HG03439 (cell line): ENCODE results near the gene BTBD19.
"Not testable (repeated sequence)": the region's sequence is repeated elsewhere in the genome, so short reads cannot be mapped to it uniquely, and the experiment has no call there.

ENCODE experiments used
- ATAC-seq: cut with Tn5 transposase; IDR thresholded peaks from one replicate; pipeline ENCODE4 v1.9.1; 2021; ENCODE audit warnings: mild to moderate bottlenecking, moderate library complexity; ENCODE audit not compliant: unreplicated experiment

BTBD19 gene

DNA sequence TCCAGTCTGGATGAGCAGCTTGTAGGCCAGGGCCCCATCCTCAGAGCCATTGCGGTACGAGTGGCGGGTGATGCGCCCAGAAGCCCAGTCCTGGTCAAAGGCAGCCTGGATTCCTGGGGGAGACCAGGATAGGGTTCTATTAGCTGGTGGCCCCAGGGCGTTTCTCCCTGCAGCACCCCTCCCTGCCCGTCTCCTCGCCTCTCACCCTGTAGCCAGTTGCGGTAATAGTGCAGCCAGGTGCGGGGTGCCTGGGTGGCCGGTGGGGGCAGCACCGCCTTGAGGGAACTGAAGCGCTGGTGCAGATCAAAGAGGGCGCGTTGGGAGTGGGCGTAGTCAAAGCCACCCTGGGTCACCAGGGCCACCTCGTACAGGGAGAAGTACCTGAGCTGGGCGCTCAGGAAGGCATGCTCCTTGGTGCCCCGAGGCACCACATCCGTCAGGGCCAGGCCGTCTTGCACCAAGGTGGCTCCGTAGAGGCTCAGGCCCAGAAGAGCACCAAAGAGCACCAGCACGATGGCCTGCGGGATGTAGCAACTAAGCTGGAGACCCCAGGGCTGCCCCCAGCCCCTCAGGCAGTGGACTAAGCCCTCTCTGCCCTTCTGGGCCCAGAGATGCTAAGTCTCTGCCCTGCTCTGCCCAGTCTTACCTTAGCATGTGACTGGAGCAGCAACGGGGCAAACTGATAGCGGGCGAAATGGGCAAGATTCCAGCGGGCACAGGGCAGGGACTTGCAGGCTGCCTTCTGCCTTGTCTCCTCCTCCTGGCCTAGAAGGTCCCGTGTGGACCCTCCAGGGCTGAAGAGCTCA is 19.1 kb downstream of the BTBD19 start:
- no peak for ATAC-seq

- no peak for ATAC-seq
These were observed 19.8 kb downstream of the BTBD19 start for GRCh38 chr1:44828003-44828651.

DNA sequence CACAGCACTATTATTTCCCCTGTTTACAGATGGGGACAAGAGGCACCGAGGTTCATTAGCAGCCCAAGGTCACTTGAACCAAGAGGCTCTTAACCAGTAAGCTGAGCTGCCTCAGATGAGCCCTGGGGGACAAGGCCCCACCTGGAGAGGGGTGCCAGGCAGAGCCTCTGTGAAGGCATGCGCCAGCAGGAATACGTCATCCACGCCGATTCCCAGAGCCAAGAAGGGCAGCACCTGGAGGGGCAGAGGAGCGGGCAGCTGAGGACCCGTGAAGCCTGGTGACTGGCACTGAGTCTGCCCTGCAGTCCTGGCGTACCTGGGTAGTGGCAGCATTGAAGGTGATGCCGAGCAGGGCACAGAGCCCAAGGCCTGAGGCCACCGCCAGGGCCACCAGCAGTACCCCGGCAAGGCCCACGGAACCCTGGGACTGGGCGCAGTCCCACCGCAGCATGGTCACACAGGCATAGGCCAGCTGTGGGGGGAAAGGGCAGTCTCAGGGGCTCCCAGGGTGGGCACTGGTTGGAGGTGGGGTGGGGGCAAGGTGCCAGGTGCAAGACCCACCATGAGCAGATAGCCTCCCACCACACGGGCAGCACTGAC is 20.6 kb downstream of the BTBD19 start:
- no peak for ATAC-seq

DNA sequence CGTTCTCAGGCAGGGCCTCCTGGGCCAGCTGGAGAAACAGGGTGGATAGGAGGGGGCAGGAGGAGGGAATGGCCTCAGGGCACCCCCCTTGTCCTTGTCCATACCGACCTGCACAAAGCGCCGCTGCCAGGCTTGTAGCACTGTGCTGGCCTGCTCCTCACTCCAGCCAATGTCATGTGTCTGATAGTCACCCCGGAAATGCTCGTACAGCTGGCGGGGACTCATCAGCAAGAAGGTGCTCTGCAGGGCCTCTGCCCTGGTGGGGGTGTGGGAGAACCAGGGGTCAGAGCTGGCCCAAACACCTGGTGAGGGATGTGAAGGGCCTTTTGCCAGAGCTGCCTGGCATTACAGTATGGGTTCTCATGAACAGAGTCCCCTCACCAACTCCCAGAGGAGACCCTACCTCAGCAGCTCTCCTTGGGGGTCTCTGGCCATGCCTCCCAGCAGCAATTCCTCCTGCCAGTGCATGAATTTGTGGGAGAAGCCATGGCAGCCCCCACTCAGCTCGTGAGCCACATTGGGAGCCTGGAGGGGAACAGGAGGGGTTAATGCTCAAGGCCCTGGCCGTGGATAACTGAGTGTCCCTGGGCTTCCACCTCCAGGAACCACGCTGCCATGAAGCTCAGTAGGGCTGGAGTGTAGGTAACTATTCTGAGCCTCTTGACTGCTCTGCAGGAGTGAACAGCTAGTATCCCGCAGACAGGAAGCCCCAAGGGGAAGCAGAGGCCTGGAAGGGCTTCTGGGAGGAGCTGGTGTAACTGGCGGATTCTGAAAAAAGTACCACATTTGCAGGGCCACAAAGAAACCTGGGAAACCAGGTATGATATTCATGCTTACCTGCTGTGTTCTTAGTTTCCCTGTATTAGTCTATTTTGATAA is 21.4 kb downstream of the BTBD19 start:
- ATAC-seq: no peak

- ATAC-seq: no peak
These were observed 22.6 kb downstream of the BTBD19 start for GRCh38 chr1:44830900-44831304.

DNA sequence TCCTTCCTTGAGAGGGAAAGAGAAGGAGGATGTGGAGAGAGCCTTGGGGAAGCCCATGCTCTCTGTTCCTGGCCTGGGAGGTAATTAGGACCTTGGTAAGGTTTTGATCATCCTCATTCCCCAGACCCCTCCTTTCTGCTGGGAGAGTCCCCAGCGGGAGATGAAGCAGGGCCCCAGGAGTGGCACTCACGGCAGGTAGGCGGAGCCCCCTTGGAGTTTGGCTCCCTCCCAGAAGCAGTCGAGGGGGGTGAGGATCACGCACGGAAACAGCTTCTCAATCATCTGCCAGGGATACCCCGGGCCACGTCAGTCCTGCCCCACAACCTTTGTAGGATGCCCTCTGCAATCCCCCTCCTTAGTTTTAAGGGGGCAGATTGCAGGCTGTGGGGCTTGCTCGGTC is 23.2 kb downstream of the BTBD19 start:
- ATAC-seq: no peak

- no peak for ATAC-seq
These were observed 23.9 kb downstream of the BTBD19 start for GRCh38 chr1:44832056-44832705.

- ATAC-seq: no peak
These were observed 26.0 kb downstream of the BTBD19 start for GRCh38 chr1:44834328-44834727.

DNA sequence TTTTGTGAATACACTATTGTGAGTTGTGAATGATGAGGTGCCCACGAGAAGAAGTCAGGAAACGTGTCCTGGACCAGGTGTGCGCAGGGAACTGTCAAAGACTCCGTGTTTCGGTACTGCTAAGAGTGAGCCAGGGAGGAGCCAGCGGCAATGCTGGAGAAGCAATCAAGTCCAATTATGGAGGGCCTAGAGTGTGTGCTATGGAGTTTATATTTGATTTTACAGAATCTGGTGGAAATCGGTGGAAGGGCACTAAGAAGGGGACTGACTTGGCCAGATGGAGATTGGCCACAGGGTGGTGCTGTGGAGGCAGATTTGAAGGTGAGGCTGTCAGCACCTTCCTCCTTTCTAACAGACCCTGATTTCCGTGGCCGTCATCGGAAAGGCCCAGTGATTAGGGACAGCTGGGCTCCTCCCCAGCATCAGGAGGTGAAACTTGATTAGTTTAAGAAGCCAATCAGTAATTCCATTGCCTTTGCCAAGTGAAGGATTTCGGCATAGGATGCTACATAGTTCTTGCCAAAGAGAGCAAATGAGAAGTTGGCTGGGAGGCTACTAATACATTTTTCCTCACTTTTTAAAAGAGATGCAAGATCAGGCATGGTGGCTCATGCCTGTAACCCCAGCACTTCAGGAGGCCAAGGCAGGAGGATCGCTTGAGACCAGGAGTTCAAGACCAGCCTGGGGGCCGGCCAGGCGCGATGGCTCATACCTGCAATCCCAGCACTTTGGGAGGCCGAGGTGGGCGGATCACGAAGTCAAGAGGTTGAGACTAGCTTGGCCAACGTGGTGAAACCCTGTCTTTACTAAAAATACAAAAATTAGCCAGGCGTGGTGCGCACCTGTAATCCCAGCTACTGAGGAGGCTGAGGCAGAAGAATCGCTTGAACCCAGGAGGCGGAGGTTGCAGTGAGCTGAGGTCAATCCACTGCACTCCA is 27.7 kb downstream of the BTBD19 start:
- ATAC-seq: no peak

DNA sequence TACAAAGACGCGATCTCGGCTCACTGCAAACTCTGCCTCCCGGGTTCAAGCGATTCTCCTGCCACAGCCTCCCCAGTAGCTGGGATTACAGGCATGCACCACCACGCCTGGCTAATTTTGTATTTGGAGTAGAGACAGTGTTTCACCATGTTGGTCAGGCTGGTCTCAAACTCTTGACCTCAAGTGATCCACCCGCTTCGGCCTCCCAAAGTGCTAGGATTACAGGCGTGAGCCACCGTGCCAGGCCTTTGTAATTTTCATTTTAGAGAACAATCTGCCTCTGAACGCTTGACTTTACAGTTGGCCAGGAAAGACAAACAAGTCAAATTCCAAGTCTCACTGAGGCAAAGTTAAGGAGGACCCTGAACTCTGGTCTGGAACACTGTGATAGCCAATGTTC is 30.0 kb downstream of the BTBD19 start:
- not testable (repeated sequence) for ATAC-seq

- no peak for ATAC-seq
These were observed 31.3 kb downstream of the BTBD19 start for GRCh38 chr1:44839576-44839975.

DNA sequence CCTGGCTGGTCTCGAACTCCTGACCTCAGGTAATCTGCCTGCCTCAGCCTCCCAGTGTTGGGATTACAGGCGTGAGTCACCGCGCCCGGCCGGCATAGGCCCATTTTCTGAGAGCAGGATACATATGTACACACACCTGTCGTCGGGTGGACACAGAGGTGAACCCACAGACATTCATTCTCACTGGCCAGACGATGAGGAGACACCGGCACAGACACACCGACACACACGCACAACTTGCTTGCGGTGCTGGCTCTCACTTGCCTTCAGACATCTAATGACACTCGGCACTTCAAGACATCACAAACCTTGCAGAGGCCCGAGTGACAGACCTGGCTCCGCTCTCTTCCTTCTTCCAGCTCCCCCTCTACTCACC is 34.2 kb downstream of the BTBD19 start:
- no peak for ATAC-seq

DNA sequence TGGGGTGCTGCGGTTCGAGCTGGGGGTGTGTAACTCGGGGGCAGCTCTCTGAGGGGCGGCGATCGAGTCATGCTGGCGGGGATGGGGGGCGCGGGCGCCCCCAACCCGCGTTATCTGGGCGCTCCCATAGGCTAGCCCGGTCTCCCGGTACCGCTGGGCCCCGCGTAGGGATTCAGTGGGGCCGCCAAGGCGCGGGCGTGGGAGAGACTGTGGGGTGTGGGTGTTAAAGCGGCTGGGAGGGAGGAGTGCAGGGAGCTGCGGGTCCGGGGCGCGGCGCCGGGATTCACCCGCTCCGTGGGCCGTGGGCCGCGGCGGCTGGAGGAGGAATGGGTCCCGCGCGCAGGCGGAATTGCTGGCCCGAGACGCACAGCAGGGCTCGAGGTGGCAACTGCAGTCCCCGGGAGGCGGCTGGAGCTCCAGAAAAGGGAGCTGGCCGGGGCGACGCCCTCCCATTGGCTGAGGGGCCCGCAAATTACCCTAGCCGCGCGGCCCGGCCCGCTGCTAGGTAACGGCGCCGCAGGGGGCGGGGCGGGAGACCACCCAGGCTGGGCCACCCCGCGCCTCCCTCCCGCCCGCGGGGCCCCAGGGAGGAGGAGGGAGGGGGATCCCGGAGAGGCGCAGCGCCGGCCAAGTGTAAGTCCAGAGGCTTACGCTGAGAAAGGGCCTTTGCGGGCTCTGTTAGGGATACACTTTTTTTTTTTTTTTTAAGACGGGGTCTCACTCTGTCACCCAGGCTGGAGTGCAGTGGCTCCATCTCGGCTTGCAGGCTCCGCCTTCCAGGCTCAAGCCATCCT is 34.7 kb downstream of the BTBD19 start, which contains the start of gene PTCH2:
PTCH2 (minus strand) TSS at position 392 of the 794 bp plus-strand sequence; CDS start at position 71, 321 bp downstream.
- ATAC-seq: no peak

- ATAC-seq: no peak
These were observed 38.7 kb downstream of the BTBD19 start for GRCh38 chr1:44846985-44847384.

DNA sequence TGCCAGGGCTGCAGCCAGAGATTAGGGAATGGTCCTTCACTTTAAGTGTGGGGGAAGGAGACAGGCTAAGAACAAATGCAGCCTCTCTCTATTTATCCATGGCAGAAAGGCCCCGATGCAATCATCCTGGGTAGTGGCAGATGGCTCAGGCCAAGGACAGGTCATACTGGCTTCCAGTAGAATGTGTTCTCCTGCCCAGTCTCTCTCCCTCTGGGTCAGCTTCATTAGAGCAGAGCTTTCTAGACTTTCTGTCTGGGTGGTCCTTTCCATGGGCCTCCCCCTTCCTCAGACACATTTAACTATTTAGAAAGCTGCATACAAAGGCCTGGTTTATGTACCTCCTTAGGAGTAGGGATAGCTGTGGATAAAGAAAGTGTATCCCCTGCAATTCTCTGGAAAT is 39.5 kb downstream of the BTBD19 start:
- no peak for ATAC-seq

- no peak for ATAC-seq
These were observed 40.3 kb downstream of the BTBD19 start for GRCh38 chr1:44848456-44849181.

GRCh38 chr1:44849575-44850132 is 41.3 kb downstream of the BTBD19 start:
- no peak for ATAC-seq

- ATAC-seq: no peak
These were observed 43.0 kb downstream of the BTBD19 start for GRCh38 chr1:44851308-44851707.
